ENCODE measurements around the gene PUS1. TPM values are rescaled to one million over a fixed set of nuclear protein-coding genes. Genes with fewer than 3 reads are reported as not detected.
A peak's percentile ranks its signal among the peaks of the same experiment; 100 is the strongest.

The PUS1 gene
- total RNA-seq, 2 experiments from 2014 or later, result 43.5 to 78.3 TPM

DNA sequence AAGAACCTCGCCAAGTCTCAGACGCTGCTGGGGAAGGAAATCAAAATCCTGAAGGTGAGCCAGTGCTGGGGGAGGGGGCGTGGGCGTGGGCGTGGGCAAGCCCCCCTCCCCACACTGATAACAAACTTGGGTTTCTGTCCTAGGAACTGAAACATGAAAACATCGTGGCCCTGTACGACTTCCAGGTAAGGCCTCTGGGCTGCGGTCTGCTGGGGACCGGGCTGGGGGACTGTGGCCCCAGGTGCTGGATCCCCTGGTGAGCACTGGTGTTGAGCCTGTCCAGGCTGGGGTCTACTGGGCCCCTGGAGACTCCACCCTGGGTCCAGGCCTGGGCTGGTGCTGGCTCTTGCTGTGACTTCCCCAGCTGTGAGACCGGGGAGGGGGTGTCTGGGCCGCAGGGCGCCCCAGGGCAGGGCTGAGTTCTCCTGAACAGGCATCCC, 33.4 kb upstream of the PUS1 start:
- Histone ChIP-seq H3K9me3 (ENCODE audit: low read length) (no peaks in the 10 kb centered on the region), H3K4me1 (ENCODE audit: insufficient read depth, low read length, poor library complexity, severe bottlenecking) (peaks cover 13% of the 10 kb centered on the region), H3K4me3 (ENCODE audit: low read depth, low read length, poor library complexity, severe bottlenecking) (peak overlapping the region; percentile 71), H4K20me1 (ENCODE audit: insufficient read depth, low read length) (peaks cover 7% of the 10 kb centered on the region; the same call in 1 of the 2 replicates), H3K9me2 (ENCODE audit: insufficient read depth, low read length) (no peaks in the 10 kb centered on the region), H3K27ac (ENCODE audit: low read depth, low read length, poor library complexity, severe bottlenecking) (no peak overlapping the region), H3K4me2 (ENCODE audit: low read length) (peak overlapping the region; percentile 75), H3K36me3 (ENCODE audit: insufficient read depth, low read length) (no peaks in the 10 kb centered on the region), H3K79me2 (ENCODE audit: insufficient read depth, low read depth, low read length) (no peaks in the 10 kb centered on the region), H2AFZ (ENCODE audit: low read length) (no peak overlapping the region)
- POLR2A ChIA-PET, result no interaction called here
- BruUV-seq (replicated peaks), result no TSS peak
- intact Hi-C loops (cut with micrococcal nuclease; ENCODE audit: unreplicated experiment), result loop anchor here (2.0 kb wide), 1 partner anchor 33 kb away; the partner anchor contains the start of gene PUS1
- TF ChIP-seq EZH2phosphoT487 (IDR thresholded peaks at IDR 0.05; ENCODE audit: borderline replicate concordance, low read depth, low read length), result no peak
- TF ChIP-seq, protein P1, sequence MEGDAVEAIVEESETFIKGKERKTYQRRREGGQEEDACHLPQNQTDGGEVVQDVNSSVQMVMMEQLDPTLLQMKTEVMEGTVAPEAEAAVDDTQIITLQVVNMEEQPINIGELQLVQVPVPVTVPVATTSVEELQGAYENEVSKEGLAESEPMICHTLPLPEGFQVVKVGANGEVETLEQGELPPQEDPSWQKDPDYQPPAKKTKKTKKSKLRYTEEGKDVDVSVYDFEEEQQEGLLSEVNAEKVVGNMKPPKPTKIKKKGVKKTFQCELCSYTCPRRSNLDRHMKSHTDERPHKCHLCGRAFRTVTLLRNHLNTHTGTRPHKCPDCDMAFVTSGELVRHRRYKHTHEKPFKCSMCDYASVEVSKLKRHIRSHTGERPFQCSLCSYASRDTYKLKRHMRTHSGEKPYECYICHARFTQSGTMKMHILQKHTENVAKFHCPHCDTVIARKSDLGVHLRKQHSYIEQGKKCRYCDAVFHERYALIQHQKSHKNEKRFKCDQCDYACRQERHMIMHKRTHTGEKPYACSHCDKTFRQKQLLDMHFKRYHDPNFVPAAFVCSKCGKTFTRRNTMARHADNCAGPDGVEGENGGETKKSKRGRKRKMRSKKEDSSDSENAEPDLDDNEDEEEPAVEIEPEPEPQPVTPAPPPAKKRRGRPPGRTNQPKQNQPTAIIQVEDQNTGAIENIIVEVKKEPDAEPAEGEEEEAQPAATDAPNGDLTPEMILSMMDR (conservative IDR thresholded peaks at IDR 0.05; ENCODE audit: low read length), result no peak
- DNase-seq (ENCODE audit: low spot score), result peak; percentile 19
- CTCF ChIA-PET (ENCODE audit: unreplicated experiment), result no interaction called here

GRCh38 chr12:131896080-131896810, 32.8 kb upstream of the PUS1 start:
- Histone ChIP-seq H2AFZ (ENCODE audit: low read length) (no peak overlapping the region), H3K36me3 (ENCODE audit: insufficient read depth, low read length) (no peaks in the 10 kb centered on the region), H4K20me1 (ENCODE audit: insufficient read depth, low read length) (peaks cover 7% of the 10 kb centered on the region; the same call in 1 of the 2 replicates), H3K4me3 (ENCODE audit: low read depth, low read length, poor library complexity, severe bottlenecking) (peak overlapping the region; percentile 71), H3K4me1 (ENCODE audit: insufficient read depth, low read length, poor library complexity, severe bottlenecking) (peaks cover 13% of the 10 kb centered on the region), H3K27ac (ENCODE audit: low read depth, low read length, poor library complexity, severe bottlenecking) (no peak overlapping the region), H3K9me2 (ENCODE audit: insufficient read depth, low read length) (no peaks in the 10 kb centered on the region), H3K4me2 (ENCODE audit: low read length) (peak overlapping the region; percentile 75), H3K79me2 (ENCODE audit: insufficient read depth, low read depth, low read length) (no peaks in the 10 kb centered on the region), H3K9me3 (ENCODE audit: low read length) (no peaks in the 10 kb centered on the region)
- POLR2A ChIA-PET, result no interaction called here
- CTCF ChIA-PET (ENCODE audit: unreplicated experiment), result no interaction called here
- peak; percentile 26 for DNase-seq (ENCODE audit: low spot score)
- TF ChIP-seq EZH2phosphoT487 (IDR thresholded peaks at IDR 0.05; ENCODE audit: borderline replicate concordance, low read depth, low read length), result no peak
- TF ChIP-seq, protein P1 (conservative IDR thresholded peaks at IDR 0.05; ENCODE audit: low read length), result no peak
- BruUV-seq (replicated peaks), result no TSS peak
- intact Hi-C loops (cut with micrococcal nuclease; ENCODE audit: unreplicated experiment), result no loop called here

DNA sequence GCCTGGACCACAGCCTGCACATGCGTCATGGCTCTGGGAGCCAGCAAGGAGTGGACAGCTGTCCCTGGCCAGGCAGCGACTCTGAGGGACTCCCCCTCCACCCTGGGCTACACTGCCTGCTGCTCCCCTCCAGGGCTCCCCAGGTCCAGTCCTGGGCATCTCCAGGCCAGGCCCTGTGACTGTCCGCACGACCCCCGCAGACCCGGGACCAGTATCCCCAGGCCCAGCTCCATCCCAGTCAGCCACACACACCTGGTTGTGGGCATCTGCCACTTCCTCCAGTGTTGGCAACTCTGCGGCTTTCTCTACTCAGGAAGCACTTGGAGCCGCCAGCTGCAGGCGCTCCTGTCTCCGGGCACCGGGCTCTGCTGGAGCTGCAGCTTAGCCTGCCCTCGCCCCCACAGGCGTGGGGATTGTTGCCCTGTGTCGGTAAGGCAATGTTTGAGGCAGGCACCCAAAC, 32.2 kb upstream of the PUS1 start:
- Histone ChIP-seq H3K9me2 (ENCODE audit: insufficient read depth, low read length) (no peaks in the 10 kb centered on the region), H3K9me3 (ENCODE audit: low read length) (no peaks in the 10 kb centered on the region), H3K36me3 (ENCODE audit: insufficient read depth, low read length) (no peaks in the 10 kb centered on the region), H3K27ac (ENCODE audit: low read depth, low read length, poor library complexity, severe bottlenecking) (no peak overlapping the region), H3K4me2 (ENCODE audit: low read length) (no peak overlapping the region), H2AFZ (ENCODE audit: low read length) (no peak overlapping the region), H4K20me1 (ENCODE audit: insufficient read depth, low read length) (peaks cover 7% of the 10 kb centered on the region; the same call in 1 of the 2 replicates), H3K79me2 (ENCODE audit: insufficient read depth, low read depth, low read length) (no peaks in the 10 kb centered on the region), H3K4me1 (ENCODE audit: insufficient read depth, low read length, poor library complexity, severe bottlenecking) (peaks cover 13% of the 10 kb centered on the region), H3K4me3 (ENCODE audit: low read depth, low read length, poor library complexity, severe bottlenecking) (no peak overlapping the region)
- BruUV-seq (replicated peaks), result no TSS peak
- intact Hi-C loops (cut with micrococcal nuclease; ENCODE audit: unreplicated experiment), result no loop called here
- no peak for DNase-seq (ENCODE audit: low spot score)
- CTCF ChIA-PET (ENCODE audit: unreplicated experiment), result no interaction called here
- POLR2A ChIA-PET, result no interaction called here
- TF ChIP-seq, protein P1 (conservative IDR thresholded peaks at IDR 0.05; ENCODE audit: low read length), result no peak
- no peak for TF ChIP-seq EZH2phosphoT487 (IDR thresholded peaks at IDR 0.05; ENCODE audit: borderline replicate concordance, low read depth, low read length)
